Camera-type eye (tissue), 1 donor: ENCODE measurements around the gene ABITRAM. TPM values are rescaled to one million over a fixed set of nuclear protein-coding genes. Genes with fewer than 3 reads are reported as not detected.

ENCODE experiments used
- total RNA-seq: library from RNA; depleted of rRNA; stranded (reverse); fragments of >200 nt; gene quantifications from one replicate; pipeline ENCODE4 v1.2.3, GENCODE V29; 2014

Gene ABITRAM
- total RNA-seq: 14.6 TPM

GRCh38 chr9:108934323-108934893, at the start of gene ABITRAM:
TSS of gene ABITRAM (plus strand) at chr9:108934400. CDS start at chr9:108934487, 87 bp downstream.

GRCh38 chr9:108933718-108934322, 380 bp upstream of the ABITRAM start, which contains the start of gene ELP1:
TSS of gene ELP1 (minus strand) at chr9:108934124. CDS start at chr9:108931146, 2,978 bp downstream.

Other genes starting within 250 kb of the ABITRAM start
- gene ACTL7B, start 78.4 kb upstream of the ABITRAM start, total RNA-seq: not detected
- gene ACTL7A, start 72.1 kb upstream of the ABITRAM start, total RNA-seq: not detected
- gene ELP1, start 276 bp upstream of the ABITRAM start, total RNA-seq: 50.9 TPM
- 65.6 TPM for gene CTNNAL1, start 79.1 kb downstream of the ABITRAM start, total RNA-seq
- gene TMEM245, start 185.5 kb downstream of the ABITRAM start, total RNA-seq: 99.2 TPM
- 28.0 TPM for gene FRRS1L, start 232.8 kb downstream of the ABITRAM start, total RNA-seq